Measurements from ENCODE around the gene PPARG. TPM values are rescaled to one million over a fixed set of nuclear protein-coding genes. Genes with fewer than 3 reads are reported as not detected.
A peak's percentile ranks its signal among the peaks of the same experiment; 100 is the strongest.

Gene PPARG
- total and polyA plus RNA-seq, 2 of the 8 experiments (the other 6 are each of a cell fraction or from before 2014, with no cell fraction given): 0.06 TPM; not detected in 1

DNA sequence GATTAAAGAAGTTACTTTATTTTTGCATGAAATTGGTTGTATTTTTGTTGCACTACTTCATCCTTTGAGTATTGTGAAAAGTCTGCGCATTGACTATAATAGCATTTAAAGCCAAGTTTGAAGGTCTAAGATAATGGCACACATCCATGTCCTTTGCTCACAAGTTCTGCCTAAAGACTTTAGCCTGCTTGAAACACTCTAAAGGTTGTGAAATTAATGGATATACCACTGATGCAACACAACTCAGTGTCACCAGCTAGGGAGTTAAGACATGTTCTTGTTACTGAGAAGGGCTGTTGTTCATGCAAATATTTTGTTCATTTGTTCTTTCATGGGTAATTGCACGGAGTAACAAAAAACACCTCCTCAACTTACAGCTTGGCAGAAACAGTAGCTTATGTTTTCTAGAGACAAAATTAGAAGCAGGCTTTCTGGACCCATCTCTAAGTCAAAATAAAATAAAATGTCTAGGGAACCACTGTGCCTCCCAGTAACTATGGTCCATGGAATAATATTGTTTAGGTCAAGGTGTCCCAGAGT lies 83.9 kb downstream of the PPARG start:
- Histone ChIP-seq H3K36me3 (ENCODE audit: control insufficient read depth in 2 of 4, insufficient read depth in 4 of 4, low read length in 3 of 4) (no peaks in the 10 kb centered on the region), H2BK20ac (ENCODE audit: low read length) (no peak overlapping the region), H3K79me1 (ENCODE audit: low read depth, low read length) (no peaks in the 10 kb centered on the region), H2AK5ac (ENCODE audit: low read depth, low read length) (no peak overlapping the region), H4K5ac (ENCODE audit: insufficient read length, low read depth, low read length) (no peak overlapping the region), H2BK15ac (ENCODE audit: low read length) (no peak overlapping the region), H3K18ac (ENCODE audit: extremely low read depth, low read length) (no peak overlapping the region), H2BK120ac (replicated peaks; ENCODE audit: low read depth, low read length) (no peak overlapping the region), H3K4ac (replicated peaks; ENCODE audit: insufficient read length, low read depth, low read length) (no peak overlapping the region), H3K27me3 (replicated peaks in 1 of 4; ENCODE audit: control insufficient read depth in 3 of 4, extremely low read depth in 1 of 4, insufficient read depth in 3 of 4, low read length in 3 of 4) (no peaks in the 10 kb centered on the region), H4K20me1 (replicated peaks in 1 of 2; ENCODE audit: control insufficient read depth in 1 of 2, insufficient read depth in 2 of 2, low read length in 2 of 2) (no peaks in the 10 kb centered on the region), H2AFZ (ENCODE audit: low read length) (no peak overlapping the region), H3K23ac (ENCODE audit: insufficient read length) (no peak overlapping the region), H3K14ac (ENCODE audit: insufficient read length) (no peak overlapping the region), H3K9ac (replicated peaks in 1 of 4; ENCODE audit: extremely low read depth in 1 of 4, low read depth in 3 of 4, low read length in 3 of 4) (no peak overlapping the region), H2BK5ac (ENCODE audit: low read depth, low read length) (no peak overlapping the region), H2BK12ac (ENCODE audit: low read depth, low read length) (no peak overlapping the region), H3K23me2 (ENCODE audit: low read depth, low read length) (no peaks in the 10 kb centered on the region), H3K4me3 (ENCODE audit: extremely low read depth in 1 of 4, insufficient read depth in 2 of 4, low read depth in 3 of 4, low read length in 4 of 4) (no peak overlapping the region), H3K4me2 (ENCODE audit: insufficient read depth in 1 of 2, low read depth in 2 of 2, low read length in 2 of 2) (no peak overlapping the region), H3K27ac (ENCODE audit: low read depth, low read length) (no peak overlapping the region), H3K4me1 (replicated peaks in 1 of 4; ENCODE audit: control insufficient read depth in 3 of 4, insufficient read depth in 4 of 4, low read length in 3 of 4) (no peaks in the 10 kb centered on the region), H4K8ac (ENCODE audit: extremely low read depth, insufficient read depth, low read length) (no peak overlapping the region), H3K56ac (replicated peaks; ENCODE audit: insufficient read length, low read depth, low read length) (no peak overlapping the region), H3K79me2 (ENCODE audit: control insufficient read depth in 1 of 2, insufficient read depth in 2 of 2, low read length in 2 of 2) (no peaks in the 10 kb centered on the region), H4K91ac (replicated peaks; ENCODE audit: insufficient read length, low read length) (no peak overlapping the region), H3K9me3 (ENCODE audit: insufficient read depth in 2 of 2, low read depth in 1 of 2, low read length in 1 of 2) (no peaks in the 10 kb centered on the region)
- ChIA-PET POLR2A (ENCODE audit: partially characterized antibody) (no interaction called here), CTCF (ENCODE audit: partially characterized antibody) (interaction anchor here (0.6 to 1.1 kb wide), 4 partner anchors 18 to 1941 kb away, joined by 3 read pairs; no protein-coding TSS in a partner anchor)
- 89% methylated on average over 2 of the region's 2 CpGs; no CpG with 5 or more reads in 1 of the 2 experiments for whole genome bisulfite sequencing, 2 experiments (ENCODE audit: extremely low coverage in 1 of 2, insufficient coverage in 1 of 2, insufficient read length in 1 of 2, insufficient replicate concordance in 2 of 2, low coverage in 1 of 2, low lambda C conversion rate in 2 of 2, missing lambda C conversion rate in 1 of 2)
- no peak for TF ChIP-seq SUZ12 (IDR thresholded peaks at IDR 0.05; ENCODE audit: low read length)
- no peak for TF ChIP-seq HDAC6 (IDR thresholded peaks at IDR 0.05; ENCODE audit: low read depth, low read length)
- no peak for TF ChIP-seq ZNF274 (IDR thresholded peaks at IDR 0.05; ENCODE audit: borderline replicate concordance, extremely low read depth, low read length)
- TF ChIP-seq KDM4A (IDR thresholded peaks at IDR 0.05; ENCODE audit: low read depth, low read length, severe bottlenecking): no peak
- no peak for TF ChIP-seq CHD2 (IDR thresholded peaks at IDR 0.05; ENCODE audit: low read length)
- no peak for TF ChIP-seq TEAD4 (IDR thresholded peaks at IDR 0.05; ENCODE audit: low read depth, low read length)
- no peak for TF ChIP-seq TBP (IDR thresholded peaks at IDR 0.05; ENCODE audit: low read depth, low read length)
- no peak for TF ChIP-seq RAD21 (IDR thresholded peaks at IDR 0.05 in 1 of 2, conservative IDR thresholded peaks at IDR 0.05 in 1 of 2; ENCODE audit: low read depth in 2 of 2, low read length in 2 of 2)
- no peak for TF ChIP-seq JUND (IDR thresholded peaks at IDR 0.05; ENCODE audit: low read length)
- TF ChIP-seq, protein P1, sequence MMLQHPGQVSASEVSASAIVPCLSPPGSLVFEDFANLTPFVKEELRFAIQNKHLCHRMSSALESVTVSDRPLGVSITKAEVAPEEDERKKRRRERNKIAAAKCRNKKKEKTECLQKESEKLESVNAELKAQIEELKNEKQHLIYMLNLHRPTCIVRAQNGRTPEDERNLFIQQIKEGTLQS (IDR thresholded peaks at IDR 0.05; ENCODE audit: insufficient read depth, low read depth, low read length): no peak
- TF ChIP-seq CEBPB (IDR thresholded peaks at IDR 0.05; ENCODE audit: low read depth, low read length): no peak
- TF ChIP-seq CBX8 (IDR thresholded peaks at IDR 0.05; ENCODE audit: borderline replicate concordance, low read depth, low read length): no peak
- no peak for TF ChIP-seq NRF1 (IDR thresholded peaks at IDR 0.05; ENCODE audit: low read depth, low read length)
- TF ChIP-seq CTBP2 (IDR thresholded peaks at IDR 0.05; ENCODE audit: borderline replicate concordance, insufficient read depth, insufficient read length, low read length): no peak
- DNase-seq (ENCODE audit: low read depth in 1 of 2, low spot score in 2 of 2): no peak
- peak; percentile 48 for FAIRE-seq
